Osteoblast (primary cell): Measurements from ENCODE around the gene PTPRCAP. TPM values are rescaled to one million over a fixed set of nuclear protein-coding genes. Genes with fewer than 3 reads are reported as not detected.

Experiments
- DNase-seq: peaks from one replicate; pipeline ENCODE4 v3.0.0; 2011; ENCODE audit warnings: low spot score, mixed read lengths; ENCODE audit not compliant: insufficient read length; ENCODE audit errors: missing footprints
- H2AFZ ChIP-seq: 2 replicates; pipeline ENCODE4 v1.6.0; 2011; ENCODE audit warnings: mild to moderate bottlenecking, low read length
- H3K27ac ChIP-seq: 2 replicates; pipeline ENCODE4 v1.5.1; 2011; ENCODE audit warnings: mild to moderate bottlenecking, low read depth, low read length, moderate library complexity
- H3K27me3 ChIP-seq: 2 replicates; pipeline ENCODE4 v1.6.0; 2012; ENCODE audit warnings: mild to moderate bottlenecking, control low read depth, inconsistent platforms, low read length, moderate library complexity; ENCODE audit not compliant: insufficient read depth
- H3K36me3 ChIP-seq: 2 replicates; pipeline ENCODE4 v1.5.1; 2011; ENCODE audit warnings: mild to moderate bottlenecking, low read length, control low read depth, moderate library complexity; ENCODE audit not compliant: insufficient read depth
- H3K4me1 ChIP-seq: 2 replicates; pipeline ENCODE4 v1.5.1; 2011; ENCODE audit warnings: mild to moderate bottlenecking, low read length, control low read depth, moderate library complexity; ENCODE audit not compliant: insufficient read depth
- H3K4me2 ChIP-seq: 2 replicates; pipeline ENCODE4 v1.6.0; 2011; ENCODE audit warnings: mild to moderate bottlenecking, low read length; ENCODE audit not compliant: insufficient read depth
- H3K4me3 ChIP-seq: fragments of 200-600 bp; sonication (generic); 3 replicates; pipeline ENCODE4 v1.5.1; 2012; ENCODE audit warnings: mild to moderate bottlenecking, low read length, inconsistent platforms; ENCODE audit not compliant: insufficient read depth
- H3K79me2 ChIP-seq: 2 replicates; pipeline ENCODE4 v1.6.0; 2012; ENCODE audit warnings: mild to moderate bottlenecking, low read length, control low read depth, inconsistent platforms; ENCODE audit not compliant: insufficient read depth
- H3K9me3 ChIP-seq: 2 replicates; pipeline ENCODE4 v1.5.1; 2011; ENCODE audit warnings: low read depth, low read length, control low read depth
- H4K20me1 ChIP-seq: 2 replicates; pipeline ENCODE4 v1.6.0; 2012; ENCODE audit warnings: mild to moderate bottlenecking, low read length, control low read depth; ENCODE audit not compliant: insufficient read depth
- total RNA-seq: library from RNA; depleted of rRNA; stranded (reverse); fragments of >200 nt; gene quantifications from 2 replicates; pipeline ENCODE4 v1.2.3, GENCODE V29; 2012
- TF ChIP-seq, protein P1 (sequence below): IDR thresholded peaks from 2 replicates; pipeline ENCODE4 v1.5.1; 2011; ENCODE audit warnings: mild to moderate bottlenecking, low read depth, low read length, moderate library complexity; ENCODE audit errors: extremely low read depth

The PTPRCAP gene
- total RNA-seq, 1 donor = 0.36 TPM

GRCh38 chr11:67397986-67398660 lies 39.4 kb downstream of the PTPRCAP start:
- H3K27me3 ChIP-seq = no peaks in the 10 kb centered on the region
- peaks cover 34% of the 10 kb centered on the region for H3K79me2 ChIP-seq
- H4K20me1 ChIP-seq = peaks cover 28% of the 10 kb centered on the region
- no peak overlapping the region for H2AFZ ChIP-seq
- H3K4me1 ChIP-seq = peaks cover 13% of the 10 kb centered on the region
- peak; percentile 76 for DNase-seq
- no peak overlapping the region for H3K4me3 ChIP-seq
- peaks cover 38% of the 10 kb centered on the region for H3K36me3 ChIP-seq
- no peaks in the 10 kb centered on the region for H3K9me3 ChIP-seq
- no peak overlapping the region for H3K27ac ChIP-seq
- no peak overlapping the region for H3K4me2 ChIP-seq
- TF ChIP-seq, protein P1, sequence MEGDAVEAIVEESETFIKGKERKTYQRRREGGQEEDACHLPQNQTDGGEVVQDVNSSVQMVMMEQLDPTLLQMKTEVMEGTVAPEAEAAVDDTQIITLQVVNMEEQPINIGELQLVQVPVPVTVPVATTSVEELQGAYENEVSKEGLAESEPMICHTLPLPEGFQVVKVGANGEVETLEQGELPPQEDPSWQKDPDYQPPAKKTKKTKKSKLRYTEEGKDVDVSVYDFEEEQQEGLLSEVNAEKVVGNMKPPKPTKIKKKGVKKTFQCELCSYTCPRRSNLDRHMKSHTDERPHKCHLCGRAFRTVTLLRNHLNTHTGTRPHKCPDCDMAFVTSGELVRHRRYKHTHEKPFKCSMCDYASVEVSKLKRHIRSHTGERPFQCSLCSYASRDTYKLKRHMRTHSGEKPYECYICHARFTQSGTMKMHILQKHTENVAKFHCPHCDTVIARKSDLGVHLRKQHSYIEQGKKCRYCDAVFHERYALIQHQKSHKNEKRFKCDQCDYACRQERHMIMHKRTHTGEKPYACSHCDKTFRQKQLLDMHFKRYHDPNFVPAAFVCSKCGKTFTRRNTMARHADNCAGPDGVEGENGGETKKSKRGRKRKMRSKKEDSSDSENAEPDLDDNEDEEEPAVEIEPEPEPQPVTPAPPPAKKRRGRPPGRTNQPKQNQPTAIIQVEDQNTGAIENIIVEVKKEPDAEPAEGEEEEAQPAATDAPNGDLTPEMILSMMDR = no peak

- Histone ChIP-seq H3K9me3 (no peaks in the 10 kb centered on the region), H3K27me3 (no peaks in the 10 kb centered on the region), H4K20me1 (peaks cover 28% of the 10 kb centered on the region), H3K27ac (no peak overlapping the region), H3K36me3 (peaks cover 38% of the 10 kb centered on the region), H3K4me1 (peaks cover 15% of the 10 kb centered on the region), H3K4me2 (no peak overlapping the region), H2AFZ (no peak overlapping the region), H3K79me2 (peaks cover 37% of the 10 kb centered on the region), H3K4me3 (no peak overlapping the region)
- peak; percentile 74 for DNase-seq
- TF ChIP-seq, protein P1 = no peak
Measured at GRCh38 chr11:67397536-67397935, 39.9 kb downstream of the PTPRCAP start.

GRCh38 chr11:67396587-67397389 lies 40.7 kb downstream of the PTPRCAP start:
- H3K27me3 ChIP-seq = no peaks in the 10 kb centered on the region
- H3K27ac ChIP-seq = no peak overlapping the region
- peaks cover 44% of the 10 kb centered on the region for H3K79me2 ChIP-seq
- H3K36me3 ChIP-seq = peaks cover 38% of the 10 kb centered on the region
- H4K20me1 ChIP-seq = peaks cover 28% of the 10 kb centered on the region
- no peak overlapping the region for H3K4me2 ChIP-seq
- DNase-seq = peak; percentile 85
- no peak overlapping the region for H3K4me3 ChIP-seq
- H2AFZ ChIP-seq = no peak overlapping the region
- TF ChIP-seq, protein P1 = no peak
- peaks cover 15% of the 10 kb centered on the region for H3K4me1 ChIP-seq
- no peaks in the 10 kb centered on the region for H3K9me3 ChIP-seq

- Histone ChIP-seq H3K27ac (no peak overlapping the region), H3K9me3 (no peaks in the 10 kb centered on the region), H2AFZ (no peak overlapping the region), H3K4me3 (no peak overlapping the region), H3K79me2 (peaks cover 46% of the 10 kb centered on the region), H3K4me1 (peaks cover 17% of the 10 kb centered on the region), H3K27me3 (no peaks in the 10 kb centered on the region), H3K4me2 (no peak overlapping the region), H3K36me3 (peaks cover 38% of the 10 kb centered on the region), H4K20me1 (peaks cover 27% of the 10 kb centered on the region)
- no peak for DNase-seq
- TF ChIP-seq, protein P1 = no peak
Measured at GRCh38 chr11:67396259-67396581, 41.3 kb downstream of the PTPRCAP start.
